Camera-type eye (tissue), 1 donor: ENCODE data around the gene BTK. TPM values are rescaled to one million over a fixed set of nuclear protein-coding genes. Genes with fewer than 3 reads are reported as not detected.

Source experiments
- total RNA-seq: library from RNA; depleted of rRNA; stranded (reverse); fragments of >200 nt; gene quantifications from one replicate; pipeline ENCODE4 v1.2.3, GENCODE V29; 2014

Gene BTK
- 3.1 TPM for total RNA-seq

GRCh38 chrX:101385795-101386541 is at the start of gene BTK:
Gene BTK, minus strand, starts transcription at chrX:101386191. Its CDS starts 10,907 bp downstream, at chrX:101375284.

GRCh38 chrX:101407748-101408531 is 21.9 kb upstream of the BTK start, which contains the start of the genes GLA and HNRNPH2:
Gene GLA, minus strand, starts transcription at chrX:101407925. Its CDS starts 22 bp downstream, at chrX:101407903.
Gene HNRNPH2, plus strand, starts transcription at chrX:101408222. Its CDS starts 3,767 bp downstream, at chrX:101411989.

DNA sequence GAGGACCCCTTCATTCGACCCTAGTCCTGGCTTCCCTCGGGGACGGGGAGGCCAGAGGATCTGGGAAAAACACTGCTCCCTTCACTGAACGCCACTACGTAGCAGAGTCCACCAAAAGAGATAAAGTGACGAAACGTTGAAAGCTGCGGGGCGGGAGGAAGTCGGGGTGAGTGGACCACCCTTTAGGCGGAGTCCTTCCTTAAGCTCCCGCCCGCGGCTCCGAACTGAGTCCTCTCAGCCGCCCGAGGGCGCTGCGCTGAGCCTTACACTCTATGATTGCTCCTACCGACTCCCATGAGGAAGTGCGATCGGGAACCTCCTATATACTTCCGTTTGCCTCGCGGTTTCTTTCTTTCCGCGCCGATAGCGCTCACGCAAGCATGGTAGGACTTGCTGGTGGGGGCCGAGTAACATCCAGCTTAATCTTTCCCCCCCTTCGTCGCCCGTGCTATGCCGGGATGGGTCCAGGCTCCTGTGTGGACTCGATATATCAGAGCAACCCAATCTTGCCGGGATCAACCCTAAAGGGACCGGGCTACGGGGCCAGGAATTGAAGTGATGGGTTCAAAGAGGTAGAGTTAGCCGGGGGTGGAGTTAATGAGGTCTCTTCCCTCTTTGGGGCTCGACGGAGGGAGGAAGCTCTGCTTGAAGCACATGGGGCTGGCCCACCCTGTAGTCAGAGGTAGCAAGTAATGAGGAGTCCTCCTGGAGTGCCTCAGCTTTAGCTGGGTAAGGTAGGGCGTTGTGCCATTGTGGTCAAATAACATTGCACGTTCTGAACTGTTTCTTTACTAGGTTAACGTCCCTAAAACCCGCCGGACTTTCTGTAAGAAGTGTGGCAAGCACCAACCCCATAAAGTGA is 4.9 kb upstream of the BTK start, which contains the start of gene RPL36A:
Gene RPL36A (plus strand): TSS at position 348 of the 862 bp plus-strand sequence. CDS start 33 bp downstream, at position 381.

GRCh38 chrX:101348452-101349192 is 37.4 kb downstream of the BTK start, which contains the start of gene TIMM8A:
Gene TIMM8A, minus strand, starts transcription at chrX:101348742. Its CDS starts 78 bp downstream, at chrX:101348664.

Other genes starting within 250 kb of the BTK start
- 3.7 TPM for gene DRP2, start 166.4 kb downstream of the BTK start, total RNA-seq
- not detected for gene TAF7L, start 94.9 kb downstream of the BTK start, total RNA-seq
- 8.2 TPM for gene TIMM8A, start 37.4 kb downstream of the BTK start, total RNA-seq
- gene RPL36A, start 4.8 kb upstream of the BTK start, total RNA-seq: 934 TPM
- 18.7 TPM for gene GLA, start 21.7 kb upstream of the BTK start, total RNA-seq
- gene HNRNPH2, start 22.0 kb upstream of the BTK start, total RNA-seq: 86.1 TPM
- gene ARMCX4, start 99.3 kb upstream of the BTK start, total RNA-seq: 23.3 TPM
- 73.6 TPM for gene ARMCX1, start 164.4 kb upstream of the BTK start, total RNA-seq
- gene ARMCX6, start 231.8 kb upstream of the BTK start, total RNA-seq: 38.4 TPM
- 103 TPM for gene ARMCX3, start 237.0 kb upstream of the BTK start, total RNA-seq